NT2/D1 (cell line): Measurements from ENCODE around the gene RAD1.

Source experiments
- SUZ12 ChIP-seq: IDR thresholded peaks from 2 replicates; pipeline ENCODE4 v1.6.1; 2011; ENCODE audit not compliant: insufficient read length, insufficient read depth; ENCODE audit errors: extremely low read depth
- YY1 ChIP-seq: IDR thresholded peaks from 2 replicates; pipeline ENCODE4 v1.6.1; 2011; ENCODE audit not compliant: insufficient read length, insufficient read depth
- ZNF274 ChIP-seq: IDR thresholded peaks from 2 replicates; pipeline ENCODE4 v1.6.1; 2011; ENCODE audit warnings: mild to moderate bottlenecking, low read depth, low read length

DNA sequence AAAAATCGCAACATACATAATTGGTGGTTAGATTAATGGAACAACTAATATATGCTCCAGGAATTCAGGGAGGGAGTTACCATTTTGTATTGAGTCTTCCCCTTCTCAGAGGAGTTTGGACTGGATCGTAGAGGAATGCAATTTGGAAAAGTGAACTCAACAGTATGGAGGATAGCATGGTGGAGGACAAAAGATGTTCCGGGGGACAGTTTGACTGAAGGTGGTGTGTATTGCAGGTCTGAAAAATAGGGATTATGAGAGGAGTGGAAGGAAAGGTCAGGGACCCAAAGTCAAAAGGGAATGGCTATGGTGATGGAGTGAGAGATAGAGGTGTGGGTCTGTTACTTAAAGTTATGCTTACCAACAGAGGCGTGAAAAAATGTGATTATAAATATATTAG is 15.6 kb upstream of the RAD1 start:
- no peak for TF ChIP-seq YY1
- TF ChIP-seq ZNF274 = no peak
- TF ChIP-seq SUZ12 = no peak
